ENCODE results near the gene ARFRP1. TPM values are rescaled to one million over a fixed set of nuclear protein-coding genes. Genes with fewer than 3 reads are reported as not detected.

Gene ARFRP1
- total RNA-seq, 5 donors from 2014 or later (not counting 1 experiment from before 2014, with no cell fraction given), result 58.5 to 102 (median 99.5) TPM

DNA sequence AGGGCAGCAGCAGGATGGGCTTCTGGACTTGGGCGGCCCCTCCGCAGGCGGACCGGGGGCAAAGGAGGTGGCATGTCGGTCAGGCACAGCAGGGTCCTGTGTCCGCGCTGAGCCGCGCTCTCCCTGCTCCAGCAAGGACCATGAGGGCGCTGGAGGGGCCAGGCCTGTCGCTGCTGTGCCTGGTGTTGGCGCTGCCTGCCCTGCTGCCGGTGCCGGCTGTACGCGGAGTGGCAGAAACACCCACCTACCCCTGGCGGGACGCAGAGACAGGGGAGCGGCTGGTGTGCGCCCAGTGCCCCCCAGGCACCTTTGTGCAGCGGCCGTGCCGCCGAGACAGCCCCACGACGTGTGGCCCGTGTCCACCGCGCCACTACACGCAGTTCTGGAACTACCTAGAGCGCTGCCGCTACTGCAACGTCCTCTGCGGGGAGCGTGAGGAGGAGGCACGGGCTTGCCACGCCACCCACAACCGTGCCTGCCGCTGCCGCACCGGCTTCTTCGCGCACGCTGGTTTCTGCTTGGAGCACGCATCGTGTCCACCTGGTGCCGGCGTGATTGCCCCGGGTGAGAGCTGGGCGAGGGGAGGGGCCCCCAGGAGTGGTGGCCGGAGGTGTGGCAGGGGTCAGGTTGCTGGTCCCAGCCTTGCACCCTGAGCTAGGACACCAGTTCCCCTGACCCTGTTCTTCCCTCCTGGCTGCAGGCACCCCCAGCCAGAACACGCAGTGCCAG is 11.0 kb downstream of the ARFRP1 start, which contains the start of gene TNFRSF6B:
Gene TNFRSF6B (plus strand): TSS at position 25 of the 729 bp plus-strand sequence. CDS start 116 bp downstream, at position 141.
- CTCF ChIA-PET, result no interaction called here
- peaks cover 0 to 16% of the 10 kb centered on the region in 2 donors for H3K36me3 ChIP-seq (ENCODE audit: control insufficient read depth in 2 of 2, extremely low read depth in 1 of 2, insufficient read depth in 1 of 2, low read length in 1 of 2)
- Mint-ChIP-seq H3K27ac (peak within 1 kb of the TSS in 1 of 2 donors; percentile 55), H3K9me3 (no peaks in the 10 kb centered on the region), H3K36me3 (no peaks in the 10 kb centered on the region), H3K4me3 (peak within 1 kb of the TSS in 2 of 3 donors; percentile 28 to 64), H3K27me3 (no peaks in the 10 kb centered on the region), H3K4me1 (peaks cover 0 to 32% (median 12%) of the 10 kb centered on the region in 3 donors)
- no peaks in the 10 kb centered on the region for H3K9me3 ChIP-seq
- DNase-seq (peak in 9 of 35 experiments; percentile 7 to 34 (median 22)), ATAC-seq (replicated peaks in 1 of 4) (peak; percentile 22 to 48 (median 42))
- WGBS (ENCODE audit: insufficient coverage), result 7% methylated on average over 48 of the region's 52 CpGs
- no peaks in the 10 kb centered on the region for H3K27me3 ChIP-seq (replicated peaks in 1 of 2; ENCODE audit: control insufficient read depth in 2 of 2, extremely low read depth in 1 of 2, insufficient read depth in 2 of 2, low read length in 1 of 2)
- peaks cover 2 to 79% of the 10 kb centered on the region in 2 experiments for H3K4me1 ChIP-seq (ENCODE audit: control insufficient read depth in 1 of 2, extremely low read depth in 1 of 2, insufficient read depth in 2 of 2, low read length in 2 of 2)
- no peak within 1 kb of the TSS for H3K27ac ChIP-seq (ENCODE audit: low read length)
- H3K4me3 ChIP-seq (ENCODE audit: control insufficient read depth in 1 of 2, extremely low read depth in 1 of 2, low read length in 1 of 2), result peak within 1 kb of the TSS; percentile 15 to 36
- POLR2A ChIA-PET, result interaction anchor here in 1 of 2 donors (0.5 kb wide), 1 partner anchor 72 kb away, joined by 3 read pairs; no protein-coding TSS in a partner anchor

DNA sequence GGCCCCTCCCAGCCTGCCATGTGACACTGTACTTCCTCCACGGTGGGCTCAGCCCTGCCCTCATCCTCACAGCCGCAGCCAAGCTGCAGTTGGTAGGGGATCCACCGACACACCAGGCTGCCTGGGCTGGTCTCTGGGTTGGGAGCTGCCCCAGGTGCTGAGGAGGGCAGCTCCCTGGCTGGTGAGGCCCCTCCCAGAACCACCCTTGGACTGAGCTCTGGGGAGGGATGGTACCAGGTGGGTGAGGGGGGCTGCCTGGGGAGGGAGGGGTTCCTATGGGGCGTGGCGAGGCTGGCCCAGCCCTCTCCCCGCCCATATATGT is 11.5 kb downstream of the ARFRP1 start:
- Mint-ChIP-seq H3K4me3 (peak overlapping the region in 2 of 3 donors; percentile 28 to 64), H3K27me3 (no peaks in the 10 kb centered on the region), H3K9me3 (no peaks in the 10 kb centered on the region), H3K4me1 (peaks cover 4 to 30% (median 12%) of the 10 kb centered on the region in 3 donors), H3K36me3 (no peaks in the 10 kb centered on the region), H3K27ac (peak overlapping the region in 1 of 2 donors; percentile 55)
- ATAC-seq (replicated peaks in 1 of 4) (peak; percentile 65 to 80 (median 70)), DNase-seq (peak in 27 of 35 experiments; percentile 14 to 62 (median 36))
- no peaks in the 10 kb centered on the region for H3K9me3 ChIP-seq
- no peak overlapping the region for H3K27ac ChIP-seq (ENCODE audit: low read length)
- CTCF ChIA-PET, result no interaction called here
- POLR2A ChIA-PET, result no interaction called here
- WGBS (ENCODE audit: insufficient coverage), result 35% methylated on average over 2 of the region's 6 CpGs
- H3K4me3 ChIP-seq (ENCODE audit: control insufficient read depth in 1 of 2, extremely low read depth in 1 of 2, low read length in 1 of 2), result peak overlapping the region in 1 of 2 donors; percentile 36
- no peaks in the 10 kb centered on the region for H3K27me3 ChIP-seq (replicated peaks in 1 of 2; ENCODE audit: control insufficient read depth in 2 of 2, extremely low read depth in 1 of 2, insufficient read depth in 2 of 2, low read length in 1 of 2)
- peaks cover 0 to 16% of the 10 kb centered on the region in 2 donors for H3K36me3 ChIP-seq (ENCODE audit: control insufficient read depth in 2 of 2, extremely low read depth in 1 of 2, insufficient read depth in 1 of 2, low read length in 1 of 2)
- H3K4me1 ChIP-seq (ENCODE audit: control insufficient read depth in 1 of 2, extremely low read depth in 1 of 2, insufficient read depth in 2 of 2, low read length in 2 of 2), result peaks cover 2 to 74% of the 10 kb centered on the region in 2 experiments

DNA sequence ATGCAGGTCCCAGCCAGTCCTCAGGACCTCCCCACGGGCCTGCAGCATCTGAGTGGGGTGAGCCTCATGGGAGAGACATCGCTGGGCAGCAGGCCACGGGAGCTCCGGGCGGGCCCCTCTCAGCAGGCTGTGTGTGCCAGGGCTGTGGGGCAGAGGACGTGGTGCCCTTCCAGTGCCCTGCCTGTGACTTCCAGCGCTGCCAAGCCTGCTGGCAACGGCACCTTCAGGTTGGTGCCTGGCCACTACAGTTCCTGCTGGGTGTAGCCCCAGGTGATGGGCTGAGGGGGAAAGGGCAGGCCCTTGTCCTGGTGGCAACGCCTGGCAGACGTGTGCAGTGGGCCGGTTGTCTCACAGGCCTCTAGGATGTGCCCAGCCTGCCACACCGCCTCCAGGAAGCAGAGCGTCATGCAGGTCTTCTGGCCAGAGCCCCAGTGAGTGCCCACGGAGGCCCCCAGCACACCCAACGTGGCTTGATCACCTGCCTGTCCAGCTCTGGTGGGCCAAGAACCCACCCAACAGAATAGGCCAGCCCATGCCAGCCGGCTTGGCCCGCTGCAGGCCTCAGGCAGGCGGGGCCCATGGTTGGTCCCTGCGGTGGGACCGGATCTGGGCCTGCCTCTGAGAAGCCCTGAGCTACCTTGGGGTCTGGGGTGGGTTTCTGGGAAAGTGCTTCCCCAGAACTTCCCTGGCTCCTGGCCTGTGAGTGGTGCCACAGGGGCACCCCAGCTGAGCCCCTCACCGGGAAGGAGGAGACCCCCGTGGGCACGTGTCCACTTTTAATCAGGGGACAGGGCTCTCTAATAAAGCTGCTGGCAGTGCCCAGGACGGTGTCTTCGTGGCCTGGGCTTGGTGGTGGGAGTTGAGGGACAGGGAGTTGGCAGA is 12.1 kb downstream of the ARFRP1 start:
- Histone ChIP-seq H3K36me3 (ENCODE audit: control insufficient read depth in 2 of 2, extremely low read depth in 1 of 2, insufficient read depth in 1 of 2, low read length in 1 of 2) (peaks cover 0 to 16% of the 10 kb centered on the region in 2 donors), H3K4me1 (ENCODE audit: control insufficient read depth in 1 of 2, extremely low read depth in 1 of 2, insufficient read depth in 2 of 2, low read length in 2 of 2) (peaks cover 2 to 68% of the 10 kb centered on the region in 2 experiments), H3K4me3 (ENCODE audit: control insufficient read depth in 1 of 2, extremely low read depth in 1 of 2, low read length in 1 of 2) (no peak overlapping the region), H3K9me3 (no peaks in the 10 kb centered on the region), H3K27me3 (replicated peaks in 1 of 2; ENCODE audit: control insufficient read depth in 2 of 2, extremely low read depth in 1 of 2, insufficient read depth in 2 of 2, low read length in 1 of 2) (no peaks in the 10 kb centered on the region), H3K27ac (ENCODE audit: low read length) (no peak overlapping the region)
- WGBS (ENCODE audit: insufficient coverage), result 85% methylated on average over 23 of the region's 25 CpGs
- no peak for DNase-seq
- ChIA-PET CTCF (no interaction called here), POLR2A (no interaction called here)
- H3K9me3 Mint-ChIP-seq, result no peaks in the 10 kb centered on the region
- peak overlapping the region in 1 of 3 donors; percentile 64 for H3K4me3 Mint-ChIP-seq
- H3K27ac Mint-ChIP-seq, result peak overlapping the region in 1 of 2 donors; percentile 55
- no peaks in the 10 kb centered on the region for H3K27me3 Mint-ChIP-seq
- peaks cover 5 to 26% (median 9%) of the 10 kb centered on the region in 3 donors for H3K4me1 Mint-ChIP-seq
- no peak for ATAC-seq (replicated peaks in 1 of 4)
- H3K36me3 Mint-ChIP-seq, result no peaks in the 10 kb centered on the region

DNA sequence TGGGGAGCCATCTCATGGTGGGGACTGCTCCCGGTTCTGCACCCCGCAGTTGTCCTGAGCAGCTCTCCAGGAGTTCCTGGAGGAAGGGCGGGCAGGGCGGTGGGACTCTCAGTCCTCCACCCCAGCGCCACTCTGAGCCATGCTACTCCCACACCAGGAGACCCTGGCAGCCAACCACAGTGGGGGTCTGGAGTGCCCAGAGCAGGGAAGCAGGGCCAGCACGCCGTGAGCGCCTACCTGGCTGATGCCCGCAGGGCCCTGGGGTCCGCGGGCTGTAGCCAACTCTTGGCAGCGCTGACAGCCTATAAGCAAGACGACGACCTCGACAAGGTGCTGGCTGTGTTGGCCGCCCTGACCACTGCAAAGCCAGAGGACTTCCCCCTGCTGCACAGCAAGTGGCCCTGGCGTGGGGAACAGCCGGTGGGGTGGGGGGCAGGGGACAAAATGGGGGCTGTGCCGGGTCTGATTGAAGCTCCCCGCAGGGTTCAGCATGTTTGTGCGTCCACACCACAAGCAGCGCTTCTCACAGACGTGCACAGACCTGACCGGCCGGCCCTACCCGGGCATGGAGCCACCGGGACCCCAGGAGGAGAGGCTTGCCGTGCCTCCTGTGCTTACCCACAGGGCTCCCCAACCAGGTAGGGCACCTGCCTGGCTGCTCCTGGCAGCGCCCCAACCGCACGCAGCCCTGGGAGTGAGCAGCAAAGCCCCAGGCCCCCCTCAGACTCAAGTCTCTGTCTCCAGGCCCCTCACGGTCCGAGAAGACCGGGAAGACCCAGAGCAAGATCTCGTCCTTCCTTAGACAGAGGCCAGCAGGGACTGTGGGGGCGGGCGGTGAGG is 13.0 kb downstream of the ARFRP1 start:
- H3K27ac Mint-ChIP-seq, result no peak overlapping the region
- Histone ChIP-seq H3K4me3 (ENCODE audit: control insufficient read depth in 1 of 2, extremely low read depth in 1 of 2, low read length in 1 of 2) (no peak overlapping the region), H3K27me3 (replicated peaks in 1 of 2; ENCODE audit: control insufficient read depth in 2 of 2, extremely low read depth in 1 of 2, insufficient read depth in 2 of 2, low read length in 1 of 2) (no peaks in the 10 kb centered on the region), H3K9me3 (no peaks in the 10 kb centered on the region), H3K4me1 (ENCODE audit: control insufficient read depth in 1 of 2, extremely low read depth in 1 of 2, insufficient read depth in 2 of 2, low read length in 2 of 2) (peaks cover 2 to 59% of the 10 kb centered on the region in 2 experiments), H3K36me3 (ENCODE audit: control insufficient read depth in 2 of 2, extremely low read depth in 1 of 2, insufficient read depth in 1 of 2, low read length in 1 of 2) (peaks cover 0 to 14% of the 10 kb centered on the region in 2 donors), H3K27ac (ENCODE audit: low read length) (no peak overlapping the region)
- 97% methylated on average over 30 of the region's 37 CpGs for WGBS (ENCODE audit: insufficient coverage)
- H3K27me3 Mint-ChIP-seq, result no peaks in the 10 kb centered on the region
- peaks cover 5 to 21% (median 9%) of the 10 kb centered on the region in 3 donors for H3K4me1 Mint-ChIP-seq
- H3K36me3 Mint-ChIP-seq, result no peaks in the 10 kb centered on the region
- no peak overlapping the region for H3K4me3 Mint-ChIP-seq
- ChIA-PET POLR2A (no interaction called here), CTCF (no interaction called here)
- no peaks in the 10 kb centered on the region for H3K9me3 Mint-ChIP-seq
- DNase-seq, result no peak
- no peak for ATAC-seq (replicated peaks in 1 of 4)

DNA sequence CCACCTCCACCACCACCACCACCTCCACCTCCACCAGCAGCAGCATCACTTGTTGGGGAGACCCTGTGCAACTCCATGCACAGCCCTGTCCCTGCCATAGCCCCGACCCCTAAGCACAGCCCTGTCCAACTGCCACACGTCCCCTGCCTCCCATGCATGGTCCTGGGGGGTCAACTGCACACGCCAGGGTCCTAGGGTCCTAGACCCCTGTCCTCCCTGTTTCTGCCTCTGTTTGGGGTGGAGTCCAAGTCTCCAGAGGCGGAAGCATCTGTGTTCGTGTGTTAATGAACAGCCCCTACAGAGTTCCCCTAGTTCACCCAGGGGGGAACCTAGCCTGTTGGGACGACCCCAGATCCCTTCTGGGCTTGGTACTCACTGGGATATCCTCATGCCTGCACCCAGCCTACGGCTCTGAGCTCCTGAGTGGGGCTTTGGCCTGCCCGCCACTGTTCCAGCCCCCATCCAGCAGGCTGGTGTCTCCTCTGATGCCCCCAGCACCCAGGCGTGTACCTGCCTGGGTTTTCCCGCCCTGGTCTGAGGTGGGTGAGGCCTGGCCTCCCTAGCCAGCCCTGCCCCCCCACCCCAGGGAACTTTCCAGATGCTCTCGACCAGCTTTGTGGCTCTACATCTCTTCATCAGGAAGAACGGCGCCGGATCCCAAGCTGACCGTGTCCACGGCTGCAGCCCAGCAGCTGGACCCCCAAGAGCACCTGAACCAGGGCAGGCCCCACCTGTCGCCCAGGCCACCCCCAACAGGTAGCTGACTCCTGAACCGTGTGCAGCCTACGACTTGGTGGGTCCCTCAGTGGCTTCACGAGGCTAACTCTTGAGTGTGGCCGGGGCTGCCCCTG is 13.8 kb downstream of the ARFRP1 start:
- Histone ChIP-seq H3K4me3 (ENCODE audit: control insufficient read depth in 1 of 2, extremely low read depth in 1 of 2, low read length in 1 of 2) (no peak overlapping the region), H3K9me3 (no peaks in the 10 kb centered on the region), H3K4me1 (ENCODE audit: control insufficient read depth in 1 of 2, extremely low read depth in 1 of 2, insufficient read depth in 2 of 2, low read length in 2 of 2) (peaks cover 2 to 54% of the 10 kb centered on the region in 2 experiments), H3K27ac (ENCODE audit: low read length) (no peak overlapping the region), H3K36me3 (ENCODE audit: control insufficient read depth in 2 of 2, extremely low read depth in 1 of 2, insufficient read depth in 1 of 2, low read length in 1 of 2) (peaks cover 0 to 13% of the 10 kb centered on the region in 2 donors), H3K27me3 (replicated peaks in 1 of 2; ENCODE audit: control insufficient read depth in 2 of 2, extremely low read depth in 1 of 2, insufficient read depth in 2 of 2, low read length in 1 of 2) (no peaks in the 10 kb centered on the region)
- Mint-ChIP-seq H3K27ac (peak overlapping the region in 1 of 2 donors; percentile 58), H3K9me3 (no peaks in the 10 kb centered on the region), H3K4me3 (no peak overlapping the region), H3K4me1 (peaks cover 5 to 19% (median 9%) of the 10 kb centered on the region in 3 donors), H3K36me3 (no peaks in the 10 kb centered on the region), H3K27me3 (no peaks in the 10 kb centered on the region)
- WGBS (ENCODE audit: insufficient coverage), result 97% methylated on average over 17 of the region's 21 CpGs
- ChIA-PET CTCF (no interaction called here), POLR2A (no interaction called here)
- DNase-seq, result no peak
- no peak for ATAC-seq (replicated peaks in 1 of 4)
